ENCODE measurements around the gene NHS. TPM values are rescaled to one million over a fixed set of nuclear protein-coding genes. Genes with fewer than 3 reads are reported as not detected.

The NHS gene
- total RNA-seq, 1 donor from 2014 or later: 8.3 TPM

DNA sequence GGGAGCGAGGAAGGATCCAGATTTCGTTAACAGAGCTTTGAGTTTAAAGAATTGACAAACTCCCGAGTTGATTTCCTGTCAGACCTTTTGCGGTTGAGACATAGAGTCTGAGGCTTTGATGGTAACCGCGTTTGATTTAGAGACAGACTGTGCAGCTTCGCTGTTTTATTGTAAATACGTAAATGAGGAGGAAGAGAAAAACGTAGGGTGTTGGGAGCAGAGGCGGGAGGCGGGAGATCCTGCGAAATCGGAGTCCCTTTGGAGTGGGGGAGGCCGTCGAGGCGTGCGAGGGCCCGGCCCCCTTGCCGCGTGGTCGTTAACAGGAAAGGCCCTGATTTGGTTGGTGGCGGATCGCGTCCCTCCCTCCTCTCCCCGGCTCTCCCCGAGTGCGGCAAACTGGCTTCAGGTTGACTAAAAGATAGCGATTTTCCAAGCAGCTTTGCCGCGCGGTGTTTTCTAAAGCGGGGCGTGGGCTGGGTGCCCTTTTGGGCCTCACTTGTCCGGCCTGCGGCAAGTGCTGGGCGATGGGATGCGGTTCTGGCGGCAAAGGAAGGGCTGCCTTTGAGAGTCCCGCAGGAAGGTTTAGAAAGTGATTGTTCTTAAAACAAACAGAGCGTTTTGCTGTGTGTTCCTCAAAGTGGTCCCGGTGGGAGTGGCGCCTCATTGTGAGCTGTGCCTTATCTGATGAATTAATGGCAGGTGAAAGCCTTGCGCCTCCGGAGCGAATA, 363.1 kb downstream of the NHS start:
- Mint-ChIP-seq H3K36me3 (no peaks in the 10 kb centered on the region), H3K4me1 (peaks cover 14% of the 10 kb centered on the region), H3K27ac (peak overlapping the region; percentile 87), H3K9me3 (no peaks in the 10 kb centered on the region), H3K4me3 (peak overlapping the region; percentile 75), H3K27me3 (ENCODE audit: low read depth) (no peaks in the 10 kb centered on the region)
- TF ChIP-seq, protein P1, sequence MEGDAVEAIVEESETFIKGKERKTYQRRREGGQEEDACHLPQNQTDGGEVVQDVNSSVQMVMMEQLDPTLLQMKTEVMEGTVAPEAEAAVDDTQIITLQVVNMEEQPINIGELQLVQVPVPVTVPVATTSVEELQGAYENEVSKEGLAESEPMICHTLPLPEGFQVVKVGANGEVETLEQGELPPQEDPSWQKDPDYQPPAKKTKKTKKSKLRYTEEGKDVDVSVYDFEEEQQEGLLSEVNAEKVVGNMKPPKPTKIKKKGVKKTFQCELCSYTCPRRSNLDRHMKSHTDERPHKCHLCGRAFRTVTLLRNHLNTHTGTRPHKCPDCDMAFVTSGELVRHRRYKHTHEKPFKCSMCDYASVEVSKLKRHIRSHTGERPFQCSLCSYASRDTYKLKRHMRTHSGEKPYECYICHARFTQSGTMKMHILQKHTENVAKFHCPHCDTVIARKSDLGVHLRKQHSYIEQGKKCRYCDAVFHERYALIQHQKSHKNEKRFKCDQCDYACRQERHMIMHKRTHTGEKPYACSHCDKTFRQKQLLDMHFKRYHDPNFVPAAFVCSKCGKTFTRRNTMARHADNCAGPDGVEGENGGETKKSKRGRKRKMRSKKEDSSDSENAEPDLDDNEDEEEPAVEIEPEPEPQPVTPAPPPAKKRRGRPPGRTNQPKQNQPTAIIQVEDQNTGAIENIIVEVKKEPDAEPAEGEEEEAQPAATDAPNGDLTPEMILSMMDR (IDR thresholded peaks at IDR 0.05; ENCODE audit: unreplicated experiment): no peak
- DNase-seq (ENCODE audit: low spot score in 2 of 2, unreplicated experiment in 2 of 2): peak in 1 of 2 experiments; percentile 41

DNA sequence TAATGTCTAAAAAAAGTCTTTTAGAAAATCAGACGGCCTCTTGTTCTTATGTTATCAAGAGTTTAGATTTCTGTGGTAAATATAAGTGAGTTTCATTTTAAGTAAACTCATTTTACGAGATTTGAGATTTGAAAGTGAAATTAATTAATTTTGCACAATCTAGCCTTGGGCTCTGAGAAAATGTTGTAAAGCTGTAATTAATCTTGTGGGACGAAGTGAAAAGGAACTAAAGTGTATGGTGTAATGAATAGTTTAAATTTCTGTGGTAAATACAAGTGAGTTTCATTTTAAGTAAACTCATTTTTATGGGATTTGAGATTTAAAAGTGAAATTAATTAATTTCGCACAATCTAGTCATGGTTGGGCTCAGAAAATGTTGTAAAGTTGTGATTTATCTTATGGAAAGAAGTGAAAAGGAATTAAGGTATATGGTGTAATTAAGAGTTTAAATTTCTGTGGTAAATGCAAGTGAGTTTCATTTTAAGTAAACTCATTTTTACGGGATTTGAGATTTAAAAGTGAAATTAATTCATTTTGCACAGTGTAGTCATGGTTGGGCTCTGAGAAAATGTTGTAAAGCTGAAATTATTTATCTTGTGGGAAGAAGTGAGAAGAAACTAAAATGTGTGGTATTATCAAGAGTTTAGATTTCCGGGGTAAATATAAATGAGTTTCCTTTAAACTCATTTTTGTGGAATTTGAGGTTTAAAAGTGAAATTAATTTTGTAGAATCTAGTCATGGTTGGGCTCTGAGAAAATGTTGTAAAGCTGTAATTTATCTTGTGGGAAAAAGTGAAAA, 363.9 kb downstream of the NHS start:
- Mint-ChIP-seq H3K4me3 (peak overlapping the region; percentile 75), H3K4me1 (peaks cover 14% of the 10 kb centered on the region), H3K9me3 (no peaks in the 10 kb centered on the region), H3K36me3 (no peaks in the 10 kb centered on the region), H3K27me3 (ENCODE audit: low read depth) (no peaks in the 10 kb centered on the region), H3K27ac (peak overlapping the region; percentile 87)
- no peak for DNase-seq (ENCODE audit: low spot score in 2 of 2, unreplicated experiment in 2 of 2)
- TF ChIP-seq, protein P1 (IDR thresholded peaks at IDR 0.05; ENCODE audit: unreplicated experiment): no peak

DNA sequence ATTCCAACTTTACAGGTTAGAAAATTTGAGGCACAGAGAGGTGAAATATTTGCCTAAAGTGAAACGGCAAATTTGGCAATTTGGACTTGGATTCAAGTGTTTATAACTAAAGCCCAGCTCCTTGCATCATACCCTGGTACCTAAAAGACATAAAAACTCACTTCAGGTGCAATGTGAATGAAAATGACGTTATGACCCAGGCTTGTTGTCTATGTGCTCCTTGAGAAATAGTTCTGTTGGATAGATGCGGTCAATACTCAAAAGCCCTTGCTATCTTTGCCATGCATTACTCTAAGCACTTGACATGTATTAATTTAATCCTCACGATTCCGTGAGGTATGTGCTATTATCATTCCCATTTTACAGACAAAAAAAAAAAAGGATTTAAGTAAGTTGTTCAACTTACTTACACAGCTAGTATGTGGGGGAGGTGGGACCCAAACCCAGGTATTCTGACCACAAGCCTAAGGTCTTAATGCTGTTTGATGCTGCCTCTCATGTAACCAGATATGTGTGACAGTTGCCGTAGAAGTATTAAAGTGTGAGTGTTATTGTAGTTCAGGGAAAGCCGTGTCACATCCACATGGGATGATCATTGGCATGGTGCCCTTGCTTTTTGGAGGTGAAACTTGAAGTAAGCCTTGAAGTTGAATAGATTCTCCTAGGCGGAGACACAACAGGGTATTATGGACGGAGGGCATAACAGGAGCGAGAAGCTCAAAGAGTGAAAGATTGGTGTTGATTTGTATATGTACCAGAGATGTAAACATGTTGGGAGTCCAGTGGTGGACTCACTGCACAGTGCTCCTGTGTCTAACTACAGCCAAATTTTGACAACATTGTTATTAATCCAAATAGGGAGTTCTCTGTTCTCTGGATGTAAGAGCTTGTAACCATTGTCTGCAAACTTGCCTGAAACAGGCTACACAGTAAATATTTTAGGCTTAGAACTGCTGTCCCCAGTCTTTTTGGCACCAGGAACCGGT, 365.4 kb downstream of the NHS start:
- no peaks in the 10 kb centered on the region for H3K9me3 Mint-ChIP-seq
- no peak overlapping the region for H3K4me3 Mint-ChIP-seq
- TF ChIP-seq, protein P1 (IDR thresholded peaks at IDR 0.05; ENCODE audit: unreplicated experiment): no peak
- no peaks in the 10 kb centered on the region for H3K27me3 Mint-ChIP-seq (ENCODE audit: low read depth)
- H3K27ac Mint-ChIP-seq: no peak overlapping the region
- no peak for DNase-seq (ENCODE audit: low spot score in 2 of 2, unreplicated experiment in 2 of 2)
- H3K4me1 Mint-ChIP-seq: peaks cover 14% of the 10 kb centered on the region
- no peaks in the 10 kb centered on the region for H3K36me3 Mint-ChIP-seq

DNA sequence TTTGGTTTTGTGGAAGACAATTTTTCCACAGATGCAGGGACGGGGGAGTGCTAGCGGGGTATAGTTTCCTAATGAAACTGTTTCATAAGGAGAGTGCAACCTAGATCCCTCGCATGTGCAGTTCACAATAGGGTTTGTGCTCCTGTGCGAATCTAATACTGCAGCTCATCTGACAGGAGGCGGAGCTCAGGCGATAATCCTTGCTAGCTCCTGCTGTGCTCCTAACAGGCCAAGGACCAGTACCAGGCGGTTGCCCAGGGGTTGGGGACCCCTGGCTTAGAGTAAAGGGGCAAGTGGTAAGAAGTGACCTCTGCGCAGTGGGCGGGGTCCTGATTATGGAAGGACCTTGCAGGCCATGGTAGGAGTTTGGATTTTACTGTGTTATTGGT, 366.1 kb downstream of the NHS start:
- no peak overlapping the region for H3K27ac Mint-ChIP-seq
- TF ChIP-seq, protein P1 (IDR thresholded peaks at IDR 0.05; ENCODE audit: unreplicated experiment): no peak

DNA sequence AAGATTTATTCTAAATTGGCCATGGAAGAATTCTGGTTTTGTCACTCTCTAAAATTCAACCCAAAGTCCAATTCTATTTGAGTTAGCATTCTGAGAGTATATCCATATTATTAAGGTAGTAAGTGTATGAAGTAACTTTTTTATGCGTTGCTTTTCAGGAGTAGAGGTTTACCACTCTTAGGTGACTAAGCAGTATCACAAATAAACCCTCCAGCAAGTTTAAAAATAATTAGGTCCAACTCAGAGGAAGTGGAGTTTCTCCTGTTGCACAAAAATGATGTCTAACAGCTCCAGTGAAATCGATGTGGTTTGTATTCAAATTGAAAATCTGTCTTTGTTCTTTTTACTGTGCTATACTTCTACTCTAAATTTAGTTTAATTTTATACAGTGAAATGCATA, 368.9 kb downstream of the NHS start:
- Mint-ChIP-seq H3K27me3 (ENCODE audit: low read depth) (no peaks in the 10 kb centered on the region), H3K27ac (no peak overlapping the region), H3K36me3 (no peaks in the 10 kb centered on the region), H3K4me3 (no peak overlapping the region), H3K4me1 (peaks cover 6% of the 10 kb centered on the region), H3K9me3 (no peaks in the 10 kb centered on the region)
- no peak for DNase-seq (ENCODE audit: low spot score in 2 of 2, unreplicated experiment in 2 of 2)
- TF ChIP-seq, protein P1 (IDR thresholded peaks at IDR 0.05; ENCODE audit: unreplicated experiment): no peak

More for the DNA sequence above, 366.1 kb downstream of the NHS start:
- H3K4me1 Mint-ChIP-seq: peaks cover 12% of the 10 kb centered on the region
- H3K9me3 Mint-ChIP-seq: no peaks in the 10 kb centered on the region
- no peak overlapping the region for H3K4me3 Mint-ChIP-seq
- no peak for DNase-seq (ENCODE audit: low spot score in 2 of 2, unreplicated experiment in 2 of 2)
- H3K27me3 Mint-ChIP-seq (ENCODE audit: low read depth): no peaks in the 10 kb centered on the region
- no peaks in the 10 kb centered on the region for H3K36me3 Mint-ChIP-seq

Measured in mesothelial cell of epicardium (in vitro differentiated cells).